NCI-H2227 (cell line): ENCODE results near the gene LY6G5B.
A peak's percentile ranks its signal among the peaks of the same experiment; 100 is the strongest.
"Not testable (repeated sequence)": the region's sequence is repeated elsewhere in the genome, so short reads cannot be mapped to it uniquely, and the experiment has no call there.

Experiments used
- DNase-seq: peaks from one replicate; lab custom pipeline; 2025; ENCODE audit not compliant: unreplicated experiment; lab: John Stamatoyannopoulos, UW

LY6G5B gene

GRCh38 chr6:31690231-31691077 is 20.7 kb downstream of the LY6G5B start:
- no peak for DNase-seq

GRCh38 chr6:31691078-31691463 is 21.3 kb downstream of the LY6G5B start:
- no peak for DNase-seq

GRCh38 chr6:31691564-31692108 is 21.9 kb downstream of the LY6G5B start:
- no peak for DNase-seq

GRCh38 chr6:31692353-31692752 is 22.6 kb downstream of the LY6G5B start:
- no peak for DNase-seq

- no peak for DNase-seq
Observed at GRCh38 chr6:31692886-31693285, 23.1 kb downstream of the LY6G5B start.

GRCh38 chr6:31693535-31693934 is 23.8 kb downstream of the LY6G5B start:
- DNase-seq = no peak

GRCh38 chr6:31697555-31697954 is 27.8 kb downstream of the LY6G5B start:
- no peak for DNase-seq

GRCh38 chr6:31700740-31701401 is 31.1 kb downstream of the LY6G5B start:
- DNase-seq = no peak

GRCh38 chr6:31701666-31702404 is 32.1 kb downstream of the LY6G5B start:
- no peak for DNase-seq

- no peak for DNase-seq
Observed at GRCh38 chr6:31702405-31702818, 32.6 kb downstream of the LY6G5B start.

GRCh38 chr6:31702819-31703716 is 33.3 kb downstream of the LY6G5B start, which contains the start of gene ABHD16A:
TSS of gene ABHD16A (minus strand) at chr6:31703324. CDS start at chr6:31703281, 43 bp downstream.
- peak; percentile 98 for DNase-seq

GRCh38 chr6:31705931-31706330 is 36.2 kb downstream of the LY6G5B start:
- DNase-seq = no peak

GRCh38 chr6:31706599-31706998 is 36.8 kb downstream of the LY6G5B start, which contains the start of gene LY6G6F:
TSS of gene LY6G6F (plus strand) at chr6:31706866. CDS start at chr6:31706907, 41 bp downstream.
- DNase-seq = no peak

- DNase-seq = no peak
Observed at GRCh38 chr6:31707701-31708100, 37.9 kb downstream of the LY6G5B start.

- no peak for DNase-seq
Observed at GRCh38 chr6:31708224-31708623, 38.4 kb downstream of the LY6G5B start.

GRCh38 chr6:31709157-31709556 is 39.4 kb downstream of the LY6G5B start:
- DNase-seq = not testable (repeated sequence)

GRCh38 chr6:31710523-31711219 is 40.9 kb downstream of the LY6G5B start:
- DNase-seq = no peak

GRCh38 chr6:31711233-31711632 is 41.5 kb downstream of the LY6G5B start:
- DNase-seq = no peak

GRCh38 chr6:31712296-31712695 is 42.5 kb downstream of the LY6G5B start:
- DNase-seq = no peak

- no peak for DNase-seq
Observed at GRCh38 chr6:31713465-31713864, 43.7 kb downstream of the LY6G5B start.
